PFSK-1 (cell line): ENCODE measurements around the gene SLC25A44.

Source experiments
- FOXP2 ChIP-seq: optimal IDR thresholded peaks from 2 replicates; pipeline ENCODE3; 2011; ENCODE audit warnings: borderline replicate concordance, control low read depth, inconsistent platforms; ENCODE audit not compliant: insufficient read depth; ENCODE audit errors: extremely low read length, extremely low read depth
- POLR2AphosphoS5 ChIP-seq: IDR thresholded peaks from 2 replicates; pipeline ENCODE4 v1.6.1; 2012; ENCODE audit warnings: low read depth, mild to moderate bottlenecking, control low read depth, low read length, moderate library complexity
- REST ChIP-seq, 2 experiments: IDR thresholded peaks; 2 replicates each; pipeline versions ENCODE4 v1.6.1 to v1.8.0; 2011 to 2012; ENCODE audit warnings: low read depth in 2 of 2, low read length in 2 of 2, control low read depth in 1 of 2, inconsistent platforms in 1 of 2, mild to moderate bottlenecking in 1 of 2, moderate library complexity in 1 of 2; ENCODE audit not compliant: insufficient read depth in 1 of 2
- SIN3A ChIP-seq: IDR thresholded peaks from 2 replicates; pipeline ENCODE4 v1.6.1; 2012; ENCODE audit warnings: mild to moderate bottlenecking, low read length, moderate library complexity, borderline replicate concordance; ENCODE audit not compliant: insufficient read depth
- TAF1 ChIP-seq: IDR thresholded peaks from 2 replicates; pipeline ENCODE4 v1.6.1; 2012; ENCODE audit warnings: low read length, control low read depth, borderline replicate concordance; ENCODE audit not compliant: insufficient read depth

GRCh38 chr1:156157966-156158365 is 35.9 kb upstream of the SLC25A44 start:
- no peak for TF ChIP-seq REST (IDR thresholded peaks at IDR 0.05; ENCODE audit: insufficient read depth in 1 of 2, low read depth in 2 of 2, low read length in 2 of 2)
- no peak for TF ChIP-seq SIN3A
- TF ChIP-seq POLR2AphosphoS5, result no peak
- no peak for TF ChIP-seq TAF1
- TF ChIP-seq FOXP2, result no peak
